HG03108 (cell line): Measurements from ENCODE around the gene ALG12.

Experiments used
- ATAC-seq: cut with Tn5 transposase; IDR thresholded peaks from one replicate; pipeline ENCODE4 v1.9.1; 2021; ENCODE audit warnings: moderate library complexity; ENCODE audit not compliant: unreplicated experiment

ALG12 gene

DNA sequence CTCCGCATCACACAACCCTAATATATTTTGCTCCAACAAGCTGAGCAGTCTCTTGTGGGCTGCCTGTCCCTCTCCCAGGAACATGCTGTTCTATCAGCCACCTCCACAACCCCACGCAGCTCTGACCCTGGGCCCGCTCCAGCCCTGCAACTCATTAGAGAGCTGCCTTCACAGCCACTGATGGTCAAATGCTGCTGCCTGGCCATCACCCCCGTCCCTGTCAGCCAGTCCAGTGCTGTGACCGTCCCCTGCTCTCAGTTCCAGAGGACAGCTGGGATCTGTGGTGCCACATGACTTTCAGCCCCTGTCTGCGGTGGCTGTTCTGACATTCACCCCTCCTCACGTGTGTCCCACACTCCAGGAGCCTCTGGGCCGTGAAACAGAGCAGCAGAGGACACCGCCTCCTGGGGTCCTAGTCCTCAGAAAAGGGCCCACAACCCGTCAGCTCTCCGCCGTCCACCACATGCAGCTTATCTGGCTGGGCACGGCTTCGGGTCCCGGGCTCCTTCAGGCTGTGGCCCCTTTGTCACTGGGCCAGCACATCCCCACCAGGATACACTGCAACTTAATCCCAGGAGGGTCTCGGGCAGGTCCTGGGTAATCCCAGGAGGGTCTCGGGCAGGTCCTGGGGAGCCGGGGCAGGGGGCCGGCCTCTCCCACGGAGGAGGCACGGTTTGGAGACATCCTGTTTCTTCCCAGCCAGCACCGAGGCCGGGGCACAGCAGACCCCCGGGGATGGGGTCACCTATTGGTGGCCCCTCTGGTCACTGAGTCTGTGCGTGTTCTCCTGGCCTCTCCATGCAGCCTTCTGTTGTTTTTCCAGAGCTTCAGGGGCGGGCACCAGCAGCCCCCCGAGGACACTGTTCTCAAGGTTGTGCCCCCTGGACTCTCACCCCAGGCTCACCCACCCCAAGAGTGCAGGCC, 15.3 kb upstream of the ALG12 start:
- ATAC-seq = no peak

DNA sequence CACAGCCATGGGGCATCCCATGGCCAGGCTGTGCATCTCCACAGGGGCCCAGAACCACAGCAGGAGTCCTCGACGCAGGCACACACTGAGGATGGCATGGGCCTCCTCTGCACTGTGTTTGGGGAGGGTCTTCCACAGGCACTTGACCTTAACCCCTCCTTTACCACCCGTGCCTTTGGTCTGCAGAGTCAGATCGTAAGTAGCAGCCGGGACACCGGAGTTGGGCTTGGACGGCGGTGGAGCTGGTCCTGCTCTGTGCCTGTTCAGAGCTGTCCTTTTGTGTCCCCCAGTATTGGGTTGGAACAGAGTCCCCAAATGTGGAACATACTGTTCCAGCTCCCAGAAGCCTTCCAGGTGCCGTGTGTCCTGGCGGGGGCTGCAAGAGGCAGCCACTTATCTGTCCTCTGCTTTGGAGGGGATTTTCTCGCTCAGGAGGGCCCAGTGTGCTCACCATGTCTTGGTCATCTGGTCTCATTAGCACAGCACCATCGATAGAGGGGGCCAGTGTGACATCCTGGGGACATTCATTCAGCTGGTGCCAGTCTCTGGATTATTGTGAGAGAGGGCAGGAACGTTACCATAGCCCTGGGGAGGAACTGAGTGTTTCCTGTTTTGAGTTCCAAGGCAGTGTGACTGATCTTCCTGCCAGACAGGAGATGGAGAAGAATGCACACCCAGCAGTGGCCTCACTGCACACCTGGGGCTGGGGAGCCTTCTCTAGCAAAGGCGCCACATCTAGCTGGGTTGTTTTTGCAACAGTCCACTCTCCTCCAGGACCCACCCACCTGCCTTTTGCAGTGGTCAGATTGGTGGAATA, 12.6 kb upstream of the ALG12 start:
- peak; percentile 36 for ATAC-seq

DNA sequence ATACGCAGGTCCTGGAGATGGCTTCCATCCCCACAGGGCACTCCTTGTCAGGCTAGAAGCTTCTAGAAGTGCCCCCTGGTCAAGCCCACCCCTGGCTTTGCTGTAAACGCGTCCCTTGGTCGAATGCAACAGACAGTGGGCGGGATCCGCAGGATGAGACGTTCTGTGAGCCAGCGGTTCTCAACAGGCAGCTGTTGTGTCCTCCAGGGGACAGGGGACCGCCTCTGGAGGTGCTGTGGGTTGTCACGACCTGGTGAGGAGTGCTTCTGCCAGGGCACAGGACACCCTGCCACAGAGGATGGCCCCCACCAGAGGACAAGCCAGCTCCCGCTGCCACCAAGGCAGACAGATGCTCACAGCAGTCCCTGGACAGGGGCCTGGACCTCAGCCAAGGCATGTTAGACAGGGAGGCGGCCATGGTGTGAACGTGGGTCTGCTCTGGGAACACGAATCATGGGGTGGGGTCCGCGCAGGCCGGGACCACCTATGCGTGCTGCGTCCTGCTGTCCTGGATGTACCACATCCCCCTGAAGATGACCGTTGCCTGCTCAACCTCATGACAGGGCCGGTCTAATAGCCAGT, 11.8 kb upstream of the ALG12 start:
- no peak for ATAC-seq

DNA sequence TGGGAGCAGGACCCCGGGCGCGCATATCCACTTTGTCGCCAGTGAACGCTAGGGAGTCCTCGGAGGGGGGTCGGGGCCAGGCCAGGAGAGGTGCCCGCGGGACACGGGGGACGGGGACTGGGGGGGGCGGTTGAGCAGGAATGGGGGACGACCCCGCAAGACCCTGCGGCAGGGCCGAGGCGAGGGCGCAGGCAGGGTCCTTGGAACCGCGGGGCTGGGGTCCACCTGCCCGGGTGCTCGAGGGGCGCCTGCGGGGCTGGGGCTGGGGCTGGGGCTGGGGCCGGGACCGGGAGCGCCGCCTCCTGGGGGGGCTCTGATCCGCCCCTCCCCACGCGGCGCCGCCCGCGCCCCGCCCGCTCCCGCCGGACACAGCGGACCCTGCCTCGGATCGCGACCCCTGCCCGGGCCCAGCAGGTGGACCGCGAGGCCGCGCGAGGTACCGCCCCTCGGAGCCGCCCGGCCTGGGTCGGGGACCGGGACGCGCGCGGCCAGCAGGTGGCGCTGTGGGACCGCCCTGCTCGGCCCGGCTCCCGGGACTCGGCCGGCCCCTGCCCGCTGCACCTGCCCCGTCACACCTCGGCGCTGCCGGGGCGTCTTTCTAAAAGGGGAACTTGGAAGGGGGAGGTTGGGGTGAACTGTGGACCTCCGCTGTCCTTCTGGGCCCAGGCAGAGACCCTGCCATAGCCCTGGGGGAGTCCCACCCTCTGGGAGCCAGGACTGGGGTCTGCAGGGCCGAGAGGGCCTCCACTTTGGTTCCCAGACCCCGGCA, 11.2 kb upstream of the ALG12 start:
- ATAC-seq = no peak

DNA sequence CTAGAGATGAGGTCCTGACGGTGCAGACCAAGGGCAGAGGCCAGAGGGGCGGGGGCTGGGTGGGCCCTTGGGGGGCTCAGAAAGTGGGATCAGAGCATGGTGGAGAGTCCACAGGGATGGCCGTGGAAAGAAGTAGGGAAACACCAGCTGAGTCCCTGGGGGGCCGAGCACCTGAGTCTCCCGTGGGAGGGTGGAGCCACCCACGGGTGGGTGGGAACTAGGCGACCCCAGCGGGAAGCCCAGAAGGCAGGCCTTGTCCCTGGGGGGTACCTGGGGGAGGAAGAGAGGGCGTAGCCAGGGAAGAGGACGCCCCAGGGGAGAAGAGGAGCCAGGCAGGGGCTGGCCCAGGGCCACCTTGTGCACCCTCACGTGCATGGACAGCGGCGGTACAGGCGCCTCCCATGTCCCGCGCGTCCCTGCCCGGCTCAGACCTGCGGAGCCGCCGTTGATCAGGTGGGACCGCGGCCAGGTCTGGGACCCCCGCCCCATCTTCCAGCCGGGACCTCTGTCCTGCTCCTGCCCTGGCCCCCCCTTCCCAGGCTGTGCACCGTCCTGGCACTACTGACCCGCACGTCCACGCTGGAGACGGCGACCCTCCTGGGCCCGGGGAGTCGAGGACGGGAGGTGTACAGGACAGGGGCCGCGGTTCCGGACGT, 10.4 kb upstream of the ALG12 start:
- ATAC-seq = no peak

DNA sequence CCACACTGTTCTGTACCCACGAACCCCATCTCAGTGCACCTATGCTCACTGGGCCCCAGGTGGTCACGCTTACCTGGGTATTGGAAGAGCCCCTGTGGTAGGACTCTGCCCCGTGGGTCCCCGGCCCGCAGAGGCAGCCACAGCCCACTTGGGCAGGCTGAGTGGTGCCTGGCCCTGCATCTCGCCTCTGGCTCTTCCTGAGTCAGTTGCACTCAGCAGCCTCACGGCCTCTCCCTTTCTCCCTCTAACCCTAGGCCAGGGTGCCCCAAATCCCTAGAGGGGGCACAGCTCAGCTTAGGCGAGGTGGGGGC, 9.9 kb upstream of the ALG12 start:
- no peak for ATAC-seq

DNA sequence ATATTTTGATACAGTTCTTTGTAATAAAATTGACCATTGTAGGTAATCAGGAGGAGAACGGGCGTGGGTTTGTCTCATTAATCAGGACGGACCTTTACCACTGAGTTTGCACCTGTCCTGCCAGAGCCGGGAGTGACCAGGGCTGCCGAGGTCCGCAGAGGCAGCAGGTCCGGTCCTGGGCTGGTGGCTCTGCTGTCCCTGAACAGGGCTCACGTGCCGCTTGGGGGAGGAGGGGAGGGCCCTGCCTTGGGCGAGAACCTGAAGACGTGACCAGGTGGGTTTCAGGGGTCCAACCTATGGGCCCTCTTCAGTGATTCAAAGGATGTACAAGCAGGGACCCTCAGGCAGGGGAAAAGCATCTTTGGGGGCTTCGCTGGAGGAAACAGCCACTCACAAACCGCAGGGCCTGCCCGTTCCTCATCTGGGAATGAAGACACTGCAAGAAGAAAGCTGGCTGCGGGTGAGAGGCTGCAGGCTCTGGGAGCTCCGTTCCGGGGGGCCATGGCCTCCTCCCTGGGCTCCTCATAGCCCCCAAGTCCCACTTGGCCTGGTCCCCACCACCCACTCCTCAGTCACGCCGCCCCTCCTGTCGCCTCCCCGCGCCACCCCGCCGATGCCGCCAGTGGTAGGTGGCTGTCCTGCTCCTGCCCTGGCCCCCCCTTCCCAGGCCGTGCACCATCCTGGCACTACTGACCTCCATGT, 9.4 kb upstream of the ALG12 start:
- no peak for ATAC-seq

DNA sequence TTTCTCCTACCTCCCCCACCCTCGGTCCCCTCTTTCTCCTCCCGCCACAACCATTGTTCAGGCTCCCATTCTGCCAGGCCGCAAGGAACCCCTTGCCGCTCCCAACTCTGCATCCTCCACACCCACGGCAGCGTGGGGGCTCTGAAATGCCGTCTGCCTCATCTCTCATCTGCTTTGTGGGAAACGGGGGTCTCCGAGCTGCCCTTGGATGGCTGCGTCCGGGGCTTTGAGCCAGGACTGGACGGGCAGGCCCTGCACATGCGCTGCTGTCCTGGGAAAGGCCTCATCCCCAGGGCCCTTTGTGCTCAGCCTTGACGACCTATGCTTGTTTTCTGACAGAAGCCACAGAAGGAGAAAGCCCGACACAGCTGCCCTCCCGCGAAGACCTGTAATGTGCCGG, 8.7 kb upstream of the ALG12 start:
- no peak for ATAC-seq

DNA sequence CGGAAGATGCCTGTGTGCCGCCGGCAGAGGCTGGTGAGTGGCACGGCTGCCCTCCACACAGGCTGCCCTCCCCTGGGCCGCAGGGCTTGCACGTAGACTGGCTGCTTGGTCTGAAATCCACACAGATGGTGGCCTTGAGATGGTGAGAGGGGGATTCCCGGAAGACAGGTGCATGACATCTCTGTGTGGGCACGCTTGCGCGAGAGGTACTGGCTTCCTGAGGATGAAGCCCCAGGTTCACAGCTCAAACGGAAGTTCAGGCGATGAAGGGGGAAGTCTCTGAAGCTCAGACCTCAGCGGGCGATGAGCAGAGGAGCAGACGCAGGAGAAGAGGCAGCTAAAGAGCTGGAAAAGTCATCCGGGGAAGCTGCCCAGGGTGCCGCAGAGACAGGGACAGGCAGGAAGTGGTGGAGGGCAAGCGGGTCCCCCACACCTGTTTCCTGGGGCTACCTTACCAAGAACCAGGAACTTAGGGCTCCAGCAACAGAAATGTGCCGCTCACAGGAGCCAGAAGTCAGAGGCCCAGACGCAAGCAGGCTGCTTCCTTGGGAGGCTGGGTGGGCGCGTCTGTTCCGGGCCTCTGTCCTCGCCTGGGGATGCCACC, 7.4 kb upstream of the ALG12 start:
- ATAC-seq = peak; percentile 38

DNA sequence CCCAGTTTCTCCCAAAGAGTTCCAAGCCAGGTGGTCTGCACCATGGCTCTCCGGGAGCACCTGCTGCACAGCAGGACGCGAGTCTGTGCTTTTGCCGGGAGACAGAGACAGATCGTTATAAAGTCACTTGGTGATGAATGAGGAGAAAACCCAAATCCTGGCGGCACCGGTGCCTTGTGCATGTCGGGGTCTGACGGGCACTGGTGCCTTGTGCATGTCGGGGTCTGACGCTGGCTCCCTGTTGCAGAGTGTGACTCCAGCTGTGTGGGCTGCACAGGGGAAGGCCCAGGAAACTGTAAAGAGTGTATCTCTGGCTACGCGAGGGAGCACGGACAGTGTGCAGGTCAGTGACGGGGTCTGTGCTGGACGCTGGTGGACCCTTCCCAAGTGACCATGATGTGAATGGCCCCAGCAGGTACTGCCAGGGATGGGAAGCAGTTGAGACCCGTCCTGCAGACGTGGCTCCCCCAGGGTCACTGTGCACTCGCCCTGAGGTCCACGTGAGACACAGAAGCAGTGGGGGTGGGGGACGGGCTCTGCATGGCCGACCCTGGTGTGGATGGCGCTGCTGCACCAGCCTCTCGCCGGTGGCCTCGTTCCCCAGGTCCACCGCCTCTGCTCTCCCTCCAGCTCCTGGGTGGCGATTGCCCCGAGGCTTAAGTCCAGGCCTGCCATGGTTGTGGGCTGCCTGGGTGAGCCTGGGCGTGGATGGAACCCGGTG, 6.0 kb upstream of the ALG12 start:
- no peak for ATAC-seq

DNA sequence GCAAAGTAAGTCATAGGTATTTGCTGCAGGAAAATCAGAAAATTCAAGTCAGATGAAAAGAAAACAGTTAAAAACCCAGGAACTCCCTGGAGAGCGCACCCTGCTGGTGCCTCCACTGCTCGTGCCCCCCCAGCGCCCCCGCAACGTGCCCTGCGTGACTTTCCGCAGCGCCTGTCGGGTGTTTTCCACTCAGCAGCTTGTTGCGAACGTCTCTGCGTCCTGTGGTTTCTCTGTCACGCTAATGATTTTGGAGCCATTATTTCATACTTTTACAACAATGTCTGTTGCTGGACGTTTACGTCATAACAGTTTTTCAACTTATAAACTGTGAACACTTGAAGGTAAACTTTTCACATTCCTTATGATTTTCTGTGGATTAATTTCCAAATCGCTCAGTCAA, 5.2 kb upstream of the ALG12 start:
- ATAC-seq = no peak

DNA sequence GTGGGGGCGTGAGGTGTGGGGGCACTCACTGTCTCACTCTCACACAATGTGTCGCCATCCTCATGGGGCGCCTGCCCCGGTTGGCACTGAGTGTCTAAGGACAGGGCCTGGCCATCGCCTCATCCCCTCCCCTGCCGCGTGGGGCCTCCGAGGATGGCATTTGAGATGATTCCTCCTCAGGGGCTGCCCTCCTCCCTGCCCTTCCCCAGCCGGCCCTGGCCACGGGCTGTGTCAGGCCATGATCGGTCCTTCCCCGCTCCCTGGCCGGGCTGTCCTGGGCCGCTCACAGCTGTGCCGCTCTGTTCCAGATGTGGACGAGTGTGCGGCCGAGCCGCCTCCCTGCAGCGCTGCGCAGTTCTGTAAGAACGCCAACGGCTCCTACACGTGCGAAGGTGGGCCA, 4.7 kb upstream of the ALG12 start:
- no peak for ATAC-seq

DNA sequence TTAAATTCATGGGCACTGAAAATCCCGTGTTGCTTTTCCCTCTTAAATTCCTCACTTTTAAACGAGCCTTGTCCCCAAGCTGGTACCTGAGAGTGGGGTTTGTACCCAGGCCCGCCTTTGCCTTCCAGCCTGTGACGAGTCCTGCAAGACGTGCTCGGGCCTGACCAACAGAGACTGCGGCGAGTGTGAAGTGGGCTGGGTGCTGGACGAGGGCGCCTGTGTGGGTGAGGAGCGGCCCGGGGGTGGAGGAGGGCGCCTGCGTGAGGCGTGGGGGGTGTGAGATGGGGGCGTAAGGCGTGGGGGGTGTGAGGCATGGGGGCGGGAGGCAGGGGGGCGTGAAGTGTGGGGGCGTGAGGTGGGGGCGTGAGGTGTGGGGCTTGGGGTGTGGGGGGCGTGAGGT, 4.2 kb upstream of the ALG12 start:
- no peak for ATAC-seq

DNA sequence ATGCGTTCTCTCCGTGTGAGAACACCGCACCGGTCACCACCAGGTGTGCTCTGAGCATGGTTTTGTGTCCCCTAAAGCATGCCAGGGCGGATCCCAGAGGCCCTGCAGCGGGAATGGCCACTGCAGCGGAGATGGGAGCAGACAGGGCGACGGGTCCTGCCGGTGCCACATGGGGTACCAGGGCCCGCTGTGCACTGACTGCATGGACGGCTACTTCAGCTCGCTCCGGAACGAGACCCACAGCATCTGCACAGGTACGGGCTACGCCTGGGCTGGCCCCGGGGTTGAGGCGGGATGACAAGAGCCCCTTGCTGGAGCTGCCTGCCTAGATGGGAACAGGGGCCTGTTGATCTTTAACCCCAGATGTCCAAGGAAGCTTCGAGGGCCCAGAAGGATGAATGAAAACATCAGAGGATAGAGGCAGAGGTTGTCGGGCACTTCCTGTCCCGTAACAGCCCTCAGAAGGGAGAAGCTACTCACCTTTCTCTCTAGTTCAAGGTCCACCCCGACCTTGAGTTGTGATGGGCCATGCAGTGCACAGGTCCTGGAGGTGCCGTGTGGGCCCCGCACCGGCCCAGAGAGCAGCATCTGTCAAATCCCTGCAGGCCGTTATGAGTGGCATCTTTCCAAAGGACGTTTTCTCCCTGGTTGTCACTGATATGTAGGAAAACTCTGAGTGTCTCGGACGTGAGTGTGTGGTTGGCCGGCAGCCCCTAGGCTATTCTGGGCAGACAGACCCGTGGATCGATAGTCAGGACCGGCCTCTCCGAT, 3.5 kb upstream of the ALG12 start:
- ATAC-seq = no peak

DNA sequence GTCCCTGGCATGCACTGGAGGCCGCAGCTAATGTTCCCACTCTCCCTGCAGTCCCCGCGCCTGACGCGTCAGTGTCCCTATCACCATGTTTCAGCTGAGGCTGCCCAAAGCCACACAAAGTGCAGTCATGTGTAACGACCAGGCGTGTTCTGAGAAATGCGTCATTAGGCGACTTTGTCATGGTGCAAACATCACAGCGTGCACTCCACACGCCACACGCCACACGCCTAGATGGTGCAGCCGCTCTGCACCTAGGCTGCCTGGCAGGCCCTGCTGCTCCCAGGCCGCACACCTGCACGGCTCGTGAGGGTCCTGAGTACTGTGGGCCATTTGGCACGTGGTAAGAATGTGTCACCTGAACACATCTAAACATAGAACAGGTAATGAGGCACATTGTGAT, 2.6 kb upstream of the ALG12 start:
- ATAC-seq = no peak

DNA sequence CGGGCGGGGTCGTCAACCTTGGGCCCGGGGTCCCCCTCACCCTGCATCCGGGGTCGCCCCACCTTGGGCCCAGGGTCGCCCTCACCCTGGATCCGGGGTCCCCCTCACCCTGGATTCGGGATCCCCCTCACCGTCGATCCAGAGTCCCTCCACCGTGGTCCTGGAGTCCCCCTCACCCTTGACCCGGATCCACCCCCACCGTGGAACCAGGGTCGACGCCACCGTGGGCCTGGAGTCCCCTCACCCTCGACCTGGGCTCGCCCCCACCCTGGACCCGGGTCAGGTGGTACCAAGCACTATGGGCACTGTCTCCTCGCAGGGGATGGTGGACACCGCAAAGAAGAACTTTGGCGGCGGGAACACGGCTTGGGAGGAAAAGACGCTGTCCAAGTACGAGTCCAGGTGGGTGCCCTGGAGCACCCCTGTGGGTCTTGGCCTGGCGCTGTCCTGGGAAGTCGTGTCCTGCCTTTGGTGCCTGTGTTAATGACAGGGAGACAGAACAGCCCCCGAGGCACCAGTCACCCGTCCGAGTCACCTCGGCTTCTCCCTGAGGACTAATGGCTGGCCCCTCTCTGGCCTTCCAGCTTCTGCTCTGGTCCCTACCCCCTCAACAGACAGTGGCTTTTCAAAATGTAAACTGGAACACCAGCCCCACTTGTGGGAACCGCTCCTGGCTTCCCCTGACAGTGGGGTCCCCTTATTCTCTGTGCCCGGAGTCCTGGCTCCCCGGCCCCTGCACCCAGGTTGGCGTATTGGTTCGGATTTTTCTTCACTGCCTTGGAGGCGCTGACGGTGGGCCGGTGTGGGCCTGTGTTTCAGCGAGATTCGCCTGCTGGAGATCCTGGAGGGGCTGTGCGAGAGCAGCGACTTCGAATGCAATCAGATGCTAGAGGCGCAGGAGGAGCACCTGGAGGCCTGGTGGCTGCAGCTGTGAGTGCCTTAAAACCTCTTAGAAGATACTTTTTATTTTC, 958 bp upstream of the ALG12 start:
- ATAC-seq = no peak

DNA sequence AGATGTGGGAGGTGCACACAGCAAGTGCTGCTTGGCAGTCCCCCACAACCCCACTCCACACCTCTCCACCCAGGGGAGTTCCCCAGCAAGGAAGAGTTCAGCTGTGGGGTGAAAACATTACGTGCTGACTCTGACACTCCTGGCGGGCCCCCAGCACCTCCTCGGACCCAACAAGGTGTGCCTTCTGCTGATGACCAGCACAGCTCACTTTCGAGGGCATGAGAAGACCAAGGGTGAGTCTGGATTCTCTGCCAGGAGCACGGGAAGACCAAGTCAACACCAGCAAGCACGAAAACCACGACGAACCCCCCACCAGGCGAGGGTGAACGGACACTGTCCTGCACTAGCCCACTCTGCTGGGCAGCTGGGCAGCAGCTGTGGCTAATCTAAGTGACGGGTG, 1.4 kb downstream of the ALG12 start:
- no peak for ATAC-seq
